ENCODE measurements around the gene NXF1. TPM values are rescaled to one million over a fixed set of nuclear protein-coding genes. Genes with fewer than 3 reads are reported as not detected.

The NXF1 gene
- total and polyA plus RNA-seq, 2 of the 8 experiments (the other 6 are each of a cell fraction or from before 2014, with no cell fraction given) = 48.1 to 49.8 TPM

- TF ChIP-seq CHD7 (IDR thresholded peaks at IDR 0.05; ENCODE audit: insufficient replicate concordance, low read length) = no peak
- no peak for TF ChIP-seq CTBP2 (IDR thresholded peaks at IDR 0.05; ENCODE audit: borderline replicate concordance, insufficient read depth, insufficient read length, low read length)
- no peak for TF ChIP-seq CBX5 (IDR thresholded peaks at IDR 0.05; ENCODE audit: low read depth, low read length)
- TF ChIP-seq CTCF (IDR thresholded peaks at IDR 0.05; ENCODE audit: control extremely low read depth in 1 of 3, insufficient read depth in 1 of 3, low read depth in 1 of 3, low read length in 3 of 3) = no peak
Measured at GRCh38 chr11:62801071-62801470, 4.2 kb downstream of the NXF1 start (continued).

Data from H1 (cell line).